MM.1S (cell line): ENCODE data around the gene ATPAF1.
"Not testable (repeated sequence)": the region's sequence is repeated elsewhere in the genome, so short reads cannot be mapped to it uniquely, and the experiment has no call there.

Source experiments
- DNase-seq: peaks from one replicate; pipeline ENCODE4 v3.0.0-alpha.2; 2015
- H2AFZ ChIP-seq: fragments of 300-600 bp; sonication (generic); 2 replicates; pipeline ENCODE4 v1.6.0; 2016; ENCODE audit warnings: antibody characterized with exemption, low read length
- H3F3A ChIP-seq: fragments of 300-600 bp; sonication (generic); 2 replicates; pipeline ENCODE4 v1.6.1; 2016; ENCODE audit warnings: mild to moderate bottlenecking, antibody characterized with exemption, low read length, moderate library complexity, mixed read lengths; ENCODE audit not compliant: insufficient read depth
- H3K27ac ChIP-seq: fragments of 300-600 bp; sonication (generic); 2 replicates; pipeline ENCODE4 v1.5.1; 2016; ENCODE audit warnings: mild to moderate bottlenecking, low read length
- H3K27me3 ChIP-seq: fragments of 300-600 bp; sonication (generic); replicated peaks from 2 replicates; pipeline ENCODE4 v1.6.0; 2016; ENCODE audit warnings: low read length; ENCODE audit not compliant: insufficient read depth
- H3K36me3 ChIP-seq: fragments of 300-600 bp; sonication (generic); replicated peaks from 2 replicates; pipeline ENCODE4 v1.6.1; 2016; ENCODE audit warnings: mild to moderate bottlenecking, low read length, mixed read lengths; ENCODE audit not compliant: insufficient read depth
- H3K4me1 ChIP-seq: fragments of 300-600 bp; sonication (generic); 2 replicates; pipeline ENCODE4 v1.6.1; 2016; ENCODE audit warnings: low read length, mixed read lengths
- H3K4me2 ChIP-seq: fragments of 300-600 bp; sonication (generic); 2 replicates; pipeline ENCODE4 v1.6.0; 2016; ENCODE audit warnings: low read depth, low read length
- H3K4me3 ChIP-seq: fragments of 300-600 bp; sonication (generic); 2 replicates; pipeline ENCODE4 v1.5.1; 2016; ENCODE audit warnings: low read length, mixed read lengths
- H3K79me2 ChIP-seq: fragments of 300-600 bp; sonication (generic); 2 replicates; pipeline ENCODE4 v1.6.1; 2016; ENCODE audit warnings: mixed run types, low read length, mixed read lengths
- H3K9ac ChIP-seq: fragments of 300-600 bp; sonication (generic); 2 replicates; pipeline ENCODE4 v1.6.1; 2016; ENCODE audit warnings: low read length, mixed read lengths
- H3K9me2 ChIP-seq: fragments of 300-600 bp; sonication (generic); replicated peaks from 2 replicates; pipeline ENCODE4 v1.6.1; 2016; ENCODE audit warnings: mild to moderate bottlenecking, low read length, mixed read lengths; ENCODE audit not compliant: insufficient read depth
- H3K9me3 ChIP-seq: fragments of 300-600 bp; sonication (generic); replicated peaks from 2 replicates; pipeline ENCODE4 v1.6.1; 2016; ENCODE audit warnings: mild to moderate bottlenecking, low read length, mixed read lengths; ENCODE audit not compliant: insufficient read depth
- H4K20me1 ChIP-seq: fragments of 300-600 bp; sonication (generic); 2 replicates; pipeline ENCODE4 v1.6.1; 2016; ENCODE audit warnings: mild to moderate bottlenecking, low read length, moderate library complexity, mixed read lengths; ENCODE audit not compliant: insufficient read depth
- EZH2 ChIP-seq: fragments of 300-600 bp; sonication (generic); optimal IDR thresholded peaks from 2 replicates; pipeline ENCODE3; 2017; ENCODE audit warnings: low read depth, mild to moderate bottlenecking, antibody characterized with exemption, low read length, mixed read lengths
- EZH2phosphoT487 ChIP-seq: fragments of 300-600 bp; sonication (generic); IDR thresholded peaks from 2 replicates; pipeline ENCODE4 v1.6.1; 2018; ENCODE audit warnings: antibody characterized with exemption, low read length
- TF ChIP-seq, protein P1 (sequence below): fragments of 300-600 bp; sonication (generic); IDR thresholded peaks from 2 replicates; pipeline ENCODE4 v1.5.1; 2016; ENCODE audit warnings: antibody characterized with exemption, low read length, mixed read lengths

ATPAF1 gene

DNA sequence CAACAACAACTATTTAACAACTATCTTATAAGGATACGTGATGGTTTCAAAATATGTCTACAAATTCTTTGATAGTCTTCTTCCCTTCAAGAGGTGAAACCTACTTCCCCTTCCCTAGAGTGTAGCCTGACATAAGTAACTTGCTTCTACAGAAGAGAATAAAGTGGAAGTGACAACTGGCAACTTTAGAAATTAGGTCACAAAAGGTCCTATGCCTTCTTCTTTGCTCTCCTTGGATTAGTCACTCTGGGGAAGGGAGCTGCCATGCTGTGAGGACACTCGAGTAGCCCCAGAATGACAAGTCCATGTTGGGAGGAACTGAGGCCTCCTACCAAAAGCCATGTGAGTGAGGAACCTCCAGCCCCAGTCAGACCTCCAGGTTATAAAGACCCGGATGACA, 31.5 kb upstream of the ATPAF1 start:
- DNase-seq, result no peak
- peaks cover 25% of the 10 kb centered on the region for H3K79me2 ChIP-seq

DNA sequence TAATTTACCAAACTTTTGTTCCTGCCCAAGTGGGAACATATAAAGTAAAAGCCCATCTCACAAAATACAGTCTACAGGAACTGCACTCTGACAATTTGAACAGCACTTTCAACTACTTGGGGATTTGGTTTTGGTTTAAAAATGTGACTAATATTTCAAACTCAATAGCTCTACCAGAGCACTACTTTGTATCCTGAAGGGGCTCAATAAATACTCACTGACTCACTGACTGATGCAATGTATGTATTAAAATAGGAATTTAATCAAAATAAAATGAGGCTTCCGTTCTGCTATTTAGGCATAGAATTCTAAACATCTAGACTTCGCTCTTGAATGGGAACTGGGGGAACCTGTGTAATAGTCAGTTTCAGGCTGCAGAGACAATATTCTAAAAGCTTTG, 28.9 kb upstream of the ATPAF1 start:
- Histone ChIP-seq H3K36me3 (peaks cover 8% of the 10 kb centered on the region), H3K4me3 (no peak overlapping the region), H3K4me1 (no peaks in the 10 kb centered on the region), H3K4me2 (no peak overlapping the region), H3K27ac (no peak overlapping the region), H3F3A (no peaks in the 10 kb centered on the region), H3K9me2 (no peaks in the 10 kb centered on the region), H4K20me1 (no peaks in the 10 kb centered on the region), H3K9ac (no peak overlapping the region), H2AFZ (no peak overlapping the region), H3K27me3 (no peaks in the 10 kb centered on the region), H3K79me2 (peaks cover 23% of the 10 kb centered on the region), H3K9me3 (no peaks in the 10 kb centered on the region)
- TF ChIP-seq EZH2 (no peak), EZH2phosphoT487 (no peak)
- TF ChIP-seq, protein P1, sequence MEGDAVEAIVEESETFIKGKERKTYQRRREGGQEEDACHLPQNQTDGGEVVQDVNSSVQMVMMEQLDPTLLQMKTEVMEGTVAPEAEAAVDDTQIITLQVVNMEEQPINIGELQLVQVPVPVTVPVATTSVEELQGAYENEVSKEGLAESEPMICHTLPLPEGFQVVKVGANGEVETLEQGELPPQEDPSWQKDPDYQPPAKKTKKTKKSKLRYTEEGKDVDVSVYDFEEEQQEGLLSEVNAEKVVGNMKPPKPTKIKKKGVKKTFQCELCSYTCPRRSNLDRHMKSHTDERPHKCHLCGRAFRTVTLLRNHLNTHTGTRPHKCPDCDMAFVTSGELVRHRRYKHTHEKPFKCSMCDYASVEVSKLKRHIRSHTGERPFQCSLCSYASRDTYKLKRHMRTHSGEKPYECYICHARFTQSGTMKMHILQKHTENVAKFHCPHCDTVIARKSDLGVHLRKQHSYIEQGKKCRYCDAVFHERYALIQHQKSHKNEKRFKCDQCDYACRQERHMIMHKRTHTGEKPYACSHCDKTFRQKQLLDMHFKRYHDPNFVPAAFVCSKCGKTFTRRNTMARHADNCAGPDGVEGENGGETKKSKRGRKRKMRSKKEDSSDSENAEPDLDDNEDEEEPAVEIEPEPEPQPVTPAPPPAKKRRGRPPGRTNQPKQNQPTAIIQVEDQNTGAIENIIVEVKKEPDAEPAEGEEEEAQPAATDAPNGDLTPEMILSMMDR, result no peak
- no peak for DNase-seq

More for the DNA sequence above, 31.5 kb upstream of the ATPAF1 start:
- H3K4me3 ChIP-seq, result no peak overlapping the region
- no peaks in the 10 kb centered on the region for H3K9me2 ChIP-seq
- H3K9ac ChIP-seq, result no peak overlapping the region
- no peak overlapping the region for H2AFZ ChIP-seq
- H3K27me3 ChIP-seq, result no peaks in the 10 kb centered on the region
- no peaks in the 10 kb centered on the region for H3F3A ChIP-seq
- no peaks in the 10 kb centered on the region for H3K9me3 ChIP-seq
- TF ChIP-seq, protein P1, result no peak
- TF ChIP-seq EZH2 (no peak), EZH2phosphoT487 (no peak)
- peaks cover 11% of the 10 kb centered on the region for H3K36me3 ChIP-seq
- no peak overlapping the region for H3K4me2 ChIP-seq
- H3K27ac ChIP-seq, result no peak overlapping the region
- H4K20me1 ChIP-seq, result 0 out of 2 replicates have a peak, but pooled peaks cover 2% of the 10 kb centered on the region
- H3K4me1 ChIP-seq, result no peaks in the 10 kb centered on the region

DNA sequence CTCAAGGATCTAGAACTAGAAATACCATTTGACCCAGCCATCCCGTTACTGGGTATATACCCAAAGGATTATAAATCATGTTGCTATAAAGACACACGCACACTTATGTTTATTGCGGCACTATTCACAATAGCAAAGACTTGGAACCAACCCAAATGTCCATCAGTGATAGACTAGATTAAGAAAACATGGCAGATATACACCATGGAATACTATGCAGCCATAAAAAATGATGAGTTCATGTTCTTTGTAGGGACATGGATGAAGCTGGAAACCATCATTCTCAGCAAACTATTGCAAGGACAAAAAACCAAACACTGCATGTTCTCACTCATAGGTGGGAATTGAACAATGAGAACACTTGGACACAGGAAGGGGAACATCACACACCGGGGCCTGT, 26.5 kb upstream of the ATPAF1 start:
- H3K9me3 ChIP-seq, DNase-seq, H3K36me3 ChIP-seq, H3K27ac ChIP-seq, H3K4me2 ChIP-seq, H3K9me2 ChIP-seq, H4K20me1 ChIP-seq, H3K27me3 ChIP-seq, H3K9ac ChIP-seq, H3K4me3 ChIP-seq, H2AFZ ChIP-seq: not testable (repeated sequence)
- Histone ChIP-seq H3K79me2 (peaks cover 19% of the 10 kb centered on the region), H3K4me1 (peaks cover 22% of the 10 kb centered on the region), H3F3A (peaks cover 11% of the 10 kb centered on the region)

DNA sequence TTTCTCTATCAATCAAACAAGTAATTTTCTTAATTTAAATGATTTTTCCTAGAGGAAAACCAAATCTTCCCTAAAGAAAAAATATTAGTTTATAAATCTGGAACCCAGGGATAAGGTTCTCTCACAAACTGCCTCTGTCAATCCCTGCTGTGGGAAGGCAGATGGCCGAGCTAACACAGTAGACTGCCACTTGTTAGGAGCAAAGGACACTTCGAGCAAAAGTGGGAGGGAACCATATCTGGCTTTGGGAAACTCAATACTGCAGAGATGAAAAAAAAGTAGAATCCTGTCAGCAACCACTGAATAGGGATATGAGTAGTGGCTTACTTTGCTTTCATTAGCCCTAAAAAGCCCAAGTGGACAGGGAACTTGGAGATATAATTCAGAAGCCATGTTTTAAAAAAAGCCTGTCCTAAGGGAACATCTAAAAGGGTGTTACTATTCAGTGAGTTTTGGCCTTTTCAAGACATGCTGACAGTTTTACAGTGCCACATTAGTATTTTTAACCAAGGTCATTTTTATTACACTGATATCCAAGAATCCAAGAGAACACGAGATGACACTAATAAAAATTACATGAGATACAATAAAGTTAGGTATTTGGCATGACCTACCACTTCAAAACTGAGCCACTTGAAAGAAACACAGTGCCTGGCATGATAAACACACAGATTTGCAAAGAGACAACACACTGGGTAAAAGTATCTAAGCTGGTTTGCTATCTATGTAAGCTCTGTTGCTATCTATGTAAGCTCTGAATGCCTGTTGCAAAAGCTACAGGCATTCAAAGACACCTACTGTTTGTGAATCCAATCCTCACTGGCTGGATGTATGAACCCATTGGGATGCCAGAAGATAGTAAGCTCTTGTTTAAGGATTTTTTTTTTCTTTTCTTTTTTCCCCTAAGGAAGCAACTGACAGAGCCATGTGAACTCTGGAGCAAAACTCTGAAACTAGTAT, 24.9 kb upstream of the ATPAF1 start:
- Histone ChIP-seq H3K27ac (no peak overlapping the region), H3F3A (peaks cover 19% of the 10 kb centered on the region), H3K4me2 (no peak overlapping the region), H3K9me2 (no peaks in the 10 kb centered on the region), H3K36me3 (peaks cover 13% of the 10 kb centered on the region), H2AFZ (no peak overlapping the region), H3K9me3 (no peaks in the 10 kb centered on the region), H3K27me3 (no peaks in the 10 kb centered on the region), H3K79me2 (peaks cover 10% of the 10 kb centered on the region; the same call in 1 of the 2 replicates), H3K4me1 (peaks cover 34% of the 10 kb centered on the region), H3K9ac (no peak overlapping the region), H3K4me3 (no peak overlapping the region), H4K20me1 (no peaks in the 10 kb centered on the region)
- no peak for DNase-seq
- TF ChIP-seq EZH2phosphoT487, result no peak
- TF ChIP-seq EZH2, result no peak
- TF ChIP-seq, protein P1, result no peak
